ENCODE data around the gene RPL29. TPM values are rescaled to one million over a fixed set of nuclear protein-coding genes. Genes with fewer than 3 reads are reported as not detected.

The RPL29 gene
- total and polyA plus RNA-seq, 7 donors = 1,247 to 2,993 (median 2,094) TPM

- Histone ChIP-seq H3K9me3 (no peaks in the 10 kb centered on the region), H3K27ac (no peak overlapping the region), H3K4me3 (no peak overlapping the region), H3K4me1 (peaks cover 0 to 23% (median 19%) of the 10 kb centered on the region in 4 donors), H3K27me3 (no peaks in the 10 kb centered on the region), H3K36me3 (no peaks in the 10 kb centered on the region)
- intact Hi-C loops (cut with DNase I) = no loop called here
- WGBS, 2 donors = 68 to 81% methylated on average over 8 of the region's 8 CpGs
- no peak for TF ChIP-seq POLR2A (IDR thresholded peaks at IDR 0.05)
- TF ChIP-seq, protein P1, sequence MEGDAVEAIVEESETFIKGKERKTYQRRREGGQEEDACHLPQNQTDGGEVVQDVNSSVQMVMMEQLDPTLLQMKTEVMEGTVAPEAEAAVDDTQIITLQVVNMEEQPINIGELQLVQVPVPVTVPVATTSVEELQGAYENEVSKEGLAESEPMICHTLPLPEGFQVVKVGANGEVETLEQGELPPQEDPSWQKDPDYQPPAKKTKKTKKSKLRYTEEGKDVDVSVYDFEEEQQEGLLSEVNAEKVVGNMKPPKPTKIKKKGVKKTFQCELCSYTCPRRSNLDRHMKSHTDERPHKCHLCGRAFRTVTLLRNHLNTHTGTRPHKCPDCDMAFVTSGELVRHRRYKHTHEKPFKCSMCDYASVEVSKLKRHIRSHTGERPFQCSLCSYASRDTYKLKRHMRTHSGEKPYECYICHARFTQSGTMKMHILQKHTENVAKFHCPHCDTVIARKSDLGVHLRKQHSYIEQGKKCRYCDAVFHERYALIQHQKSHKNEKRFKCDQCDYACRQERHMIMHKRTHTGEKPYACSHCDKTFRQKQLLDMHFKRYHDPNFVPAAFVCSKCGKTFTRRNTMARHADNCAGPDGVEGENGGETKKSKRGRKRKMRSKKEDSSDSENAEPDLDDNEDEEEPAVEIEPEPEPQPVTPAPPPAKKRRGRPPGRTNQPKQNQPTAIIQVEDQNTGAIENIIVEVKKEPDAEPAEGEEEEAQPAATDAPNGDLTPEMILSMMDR (IDR thresholded peaks at IDR 0.05) = no peak
- no peak for TF ChIP-seq EP300 (IDR thresholded peaks at IDR 0.05)
- no peak for TF ChIP-seq POLR2AphosphoS5 (IDR thresholded peaks at IDR 0.05)
- DNase-seq = no peak
These were observed 28.4 kb upstream of the RPL29 start for GRCh38 chr3:52023860-52024764.

DNA sequence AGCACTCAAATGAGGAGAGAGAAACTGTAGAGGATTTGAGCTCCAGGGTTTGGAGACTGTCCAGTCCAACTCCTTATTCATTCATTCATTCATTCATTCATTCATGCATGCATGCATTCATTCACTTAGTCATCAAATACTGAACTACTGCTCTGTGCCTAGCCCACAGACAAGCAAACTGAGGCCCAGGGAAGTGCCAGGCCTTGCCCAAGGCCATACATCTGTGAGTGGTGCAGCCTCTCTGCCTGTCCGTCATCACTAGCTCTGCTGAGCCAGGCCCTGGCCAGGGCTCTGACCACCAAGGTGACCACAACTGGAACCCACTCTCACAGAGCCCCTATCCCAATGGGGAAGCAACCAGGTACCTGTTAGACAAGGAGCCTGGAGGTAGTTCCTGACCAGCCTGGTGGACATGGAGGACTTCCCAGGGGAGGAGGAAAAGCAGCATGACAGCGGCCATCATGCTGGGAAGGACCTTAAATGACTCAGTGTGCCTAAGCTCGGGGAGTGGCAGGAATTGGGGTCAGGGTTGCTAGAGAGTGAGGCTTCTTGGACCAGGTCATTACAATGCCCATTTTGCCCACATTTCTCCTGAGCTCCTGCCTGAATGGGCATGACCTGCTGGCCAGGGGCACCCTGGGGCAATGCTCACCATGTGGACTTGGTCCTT, 27.5 kb upstream of the RPL29 start:
- WGBS, 2 donors = 90 to 94% methylated on average over 3 of the region's 3 CpGs
- no peak overlapping the region for H3K4me3 ChIP-seq
- intact Hi-C loops (cut with DNase I) = no loop called here
- no peaks in the 10 kb centered on the region for H3K9me3 ChIP-seq
- H3K27me3 ChIP-seq = no peaks in the 10 kb centered on the region
- no peak for TF ChIP-seq EP300 (IDR thresholded peaks at IDR 0.05)
- TF ChIP-seq POLR2A (IDR thresholded peaks at IDR 0.05) = no peak
- TF ChIP-seq, protein P1 (IDR thresholded peaks at IDR 0.05) = no peak
- TF ChIP-seq POLR2AphosphoS5 (IDR thresholded peaks at IDR 0.05) = no peak
- H3K36me3 ChIP-seq = no peaks in the 10 kb centered on the region
- peaks cover 0 to 23% (median 19%) of the 10 kb centered on the region in 4 donors for H3K4me1 ChIP-seq
- DNase-seq = no peak
- H3K27ac ChIP-seq = peak overlapping the region in 2 of 4 donors; percentile 21 to 76

DNA sequence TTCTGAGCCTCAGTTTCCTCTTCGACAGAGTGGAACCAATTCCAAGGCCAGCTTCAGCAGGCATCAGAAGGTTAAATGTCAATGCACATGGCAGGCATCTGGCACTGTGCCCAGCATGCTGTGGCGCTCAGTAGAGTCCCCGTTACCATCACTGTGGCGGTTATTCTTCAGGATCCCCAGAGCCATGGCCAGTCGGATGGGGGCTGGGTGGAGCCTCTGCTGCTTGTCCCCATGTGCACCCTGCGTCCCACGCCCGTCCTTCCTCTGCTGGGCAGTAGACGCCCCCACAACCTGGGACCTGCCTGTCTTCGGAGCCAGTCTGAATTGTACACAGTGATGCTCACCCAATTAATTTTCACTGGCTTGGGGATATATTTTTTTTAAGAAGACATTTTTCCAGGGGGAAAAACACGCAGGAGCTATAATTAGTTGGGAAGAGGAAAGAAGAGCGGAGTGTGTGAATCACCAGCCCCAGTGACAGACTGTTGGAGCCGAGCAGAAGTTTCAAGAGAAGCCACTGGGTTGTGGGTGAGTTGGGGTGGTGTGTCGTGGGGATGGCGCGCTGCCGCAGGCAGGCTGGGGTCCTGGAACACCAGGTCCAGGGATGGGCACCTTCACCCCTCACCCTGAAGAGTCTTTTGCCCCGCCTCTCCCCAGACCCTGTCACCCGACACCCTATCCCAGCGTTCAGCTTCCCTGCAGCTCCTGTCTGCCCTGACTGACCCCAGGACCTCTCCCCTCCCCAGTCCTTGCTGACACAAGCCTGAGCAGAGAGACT, 26.8 kb upstream of the RPL29 start:
- H3K4me1 ChIP-seq = peaks cover 0 to 23% (median 19%) of the 10 kb centered on the region in 4 donors
- 80 to 85% methylated on average over 20 of the region's 20 CpGs for WGBS, 2 donors
- no peak for DNase-seq
- intact Hi-C loops (cut with DNase I) = no loop called here
- no peaks in the 10 kb centered on the region for H3K9me3 ChIP-seq
- H3K36me3 ChIP-seq = no peaks in the 10 kb centered on the region
- H3K27ac ChIP-seq = peak overlapping the region in 3 of 4 donors; percentile 21 to 76 (median 44)
- TF ChIP-seq EP300 (IDR thresholded peaks at IDR 0.05) (no peak), POLR2AphosphoS5 (IDR thresholded peaks at IDR 0.05) (no peak), POLR2A (IDR thresholded peaks at IDR 0.05) (no peak)
- TF ChIP-seq, protein P1 (IDR thresholded peaks at IDR 0.05) = no peak
- no peaks in the 10 kb centered on the region for H3K27me3 ChIP-seq
- no peak overlapping the region for H3K4me3 ChIP-seq

DNA sequence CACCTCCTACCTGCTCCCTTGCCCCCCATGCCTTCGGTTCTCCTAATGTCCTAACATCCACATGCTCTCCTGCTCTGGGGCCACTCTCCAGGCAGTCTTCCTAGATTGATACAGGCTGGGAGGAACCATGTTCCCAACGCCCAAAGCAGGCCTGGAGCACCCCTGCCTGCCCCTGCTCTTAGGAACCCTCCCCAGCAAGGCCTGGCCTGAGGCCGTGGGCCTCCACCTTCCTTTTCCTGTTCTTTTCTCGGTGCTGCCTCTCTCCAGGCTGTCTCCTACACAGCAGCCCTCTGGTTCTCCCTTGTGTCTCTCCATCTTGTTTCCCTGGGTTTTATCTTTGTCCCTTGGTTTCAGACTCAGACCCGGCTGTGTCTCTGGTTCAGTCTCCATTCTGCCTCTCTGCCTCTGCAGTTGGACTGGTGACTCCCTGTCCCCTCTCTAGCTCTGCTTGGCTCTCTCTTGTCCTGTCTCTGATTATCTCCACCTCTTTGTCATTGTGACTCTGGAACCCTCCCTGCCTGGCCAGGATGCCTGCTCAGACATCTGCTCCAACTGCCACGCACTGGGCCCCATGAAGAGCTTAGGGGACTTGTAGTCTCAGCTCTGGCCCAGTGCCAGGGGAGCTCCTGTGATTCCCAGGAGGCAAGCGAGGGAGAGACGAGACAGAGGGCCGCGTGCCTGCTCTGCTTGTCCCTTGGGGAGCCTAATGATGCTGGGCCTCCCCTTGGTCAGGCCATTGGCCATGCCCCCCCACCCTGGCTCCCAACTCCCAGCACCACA, 26.0 kb upstream of the RPL29 start:
- intact Hi-C loops (cut with DNase I) = no loop called here
- Histone ChIP-seq H3K4me1 (peaks cover 0 to 23% (median 19%) of the 10 kb centered on the region in 4 donors), H3K27ac (peak overlapping the region in 3 of 4 donors; percentile 21 to 76 (median 44)), H3K4me3 (no peak overlapping the region), H3K27me3 (no peaks in the 10 kb centered on the region), H3K36me3 (no peaks in the 10 kb centered on the region), H3K9me3 (no peaks in the 10 kb centered on the region)
- TF ChIP-seq, protein P1 (IDR thresholded peaks at IDR 0.05) = no peak
- no peak for TF ChIP-seq EP300 (IDR thresholded peaks at IDR 0.05)
- no peak for TF ChIP-seq POLR2A (IDR thresholded peaks at IDR 0.05)
- TF ChIP-seq POLR2AphosphoS5 (IDR thresholded peaks at IDR 0.05) = no peak
- no peak for DNase-seq
- 71 to 81% methylated on average over 10 of the region's 10 CpGs for WGBS, 2 donors

Measured in sigmoid colon (tissue), 7 donors.